Tibial artery (tissue), 4 donors: ENCODE measurements around the gene WASF3.

ENCODE experiments used
- DNase-seq, 2 donors: peaks; one replicate each; pipeline ENCODE4 v3.0.0-alpha.2; 2019
- H3K27ac ChIP-seq, 2 donors: fragments of 200-600 bp; sonication (generic) in 1 of 2; 1 replicate in 1 of 2; 2 replicates in 1 of 2; pipeline ENCODE4 v1.5.1; 2018 to 2019; ENCODE audit warnings: mild to moderate bottlenecking in 1 of 2
- H3K27me3 ChIP-seq, 2 donors: fragments of 200-600 bp; sonication (generic) in 1 of 2; one replicate each; pipeline versions ENCODE4 v1.5.1 to v1.6.0; 2016 to 2019
- H3K36me3 ChIP-seq, 3 donors: fragments of 200-600 bp; sonication (generic) in 2 of 3; one replicate each; pipeline ENCODE4 v1.5.1; 2016 to 2019; ENCODE audit warnings: mild to moderate bottlenecking in 2 of 3
- H3K4me1 ChIP-seq, 4 donors: fragments of 200-600 bp; sonication (generic) in 2 of 4; 1 replicate in 3 of 4; 2 replicates in 1 of 4; pipeline ENCODE4 v1.5.1; 2016 to 2019
- H3K4me3 ChIP-seq, 2 donors: fragments of 200-600 bp; sonication (generic) in 1 of 2; 1 replicate in 1 of 2; 2 replicates in 1 of 2; pipeline ENCODE4 v1.5.1; 2018 to 2019; ENCODE audit warnings: mild to moderate bottlenecking in 2 of 2
- H3K9me3 ChIP-seq, 3 donors: fragments of 200-600 bp; sonication (generic) in 1 of 3; one replicate each; pipeline ENCODE4 v1.5.1; 2016 to 2019
- CTCF ChIP-seq, 2 experiments: fragments of 200-600 bp in 1 of 2; fragments of 450-650 bp in 1 of 2; IDR thresholded peaks; one replicate each; pipeline ENCODE4 v1.5.1; 2017 to 2019; ENCODE audit warnings: antibody characterized with exemption in 2 of 2, mild to moderate bottlenecking in 1 of 2, moderate library complexity in 1 of 2
- intact Hi-C: fragments of 100-400 bp; cut with DNase I; formaldehyde crosslinking; loops from one replicate; pipeline ENCODE4 v1.15.0; 2023; ENCODE audit warnings: low total_unique reads

The WASF3 gene

GRCh38 chr13:26538363-26539317, 18.8 kb upstream of the WASF3 start:
- Histone ChIP-seq H3K27ac (no peak overlapping the region), H3K27me3 (peaks cover 0 to 22% of the 10 kb centered on the region in 2 donors), H3K36me3 (no peaks in the 10 kb centered on the region), H3K9me3 (no peaks in the 10 kb centered on the region), H3K4me1 (peaks cover 0 to 9% (median 0%) of the 10 kb centered on the region in 4 donors), H3K4me3 (no peak overlapping the region)
- DNase-seq = peak in 1 of 2 donors; percentile 55
- intact Hi-C loops = no loop called here
- TF ChIP-seq CTCF (IDR thresholded peaks at IDR 0.05) = no peak

- TF ChIP-seq CTCF (IDR thresholded peaks at IDR 0.05) = no peak
- Histone ChIP-seq H3K4me3 (no peak overlapping the region), H3K9me3 (no peaks in the 10 kb centered on the region), H3K4me1 (peaks cover 0 to 9% (median 0%) of the 10 kb centered on the region in 4 donors), H3K27me3 (peaks cover 0 to 22% of the 10 kb centered on the region in 2 donors), H3K36me3 (no peaks in the 10 kb centered on the region), H3K27ac (no peak overlapping the region)
- peak in 1 of 2 donors; percentile 36 for DNase-seq
- intact Hi-C loops = no loop called here
Observed at GRCh38 chr13:26539738-26540292, 17.7 kb upstream of the WASF3 start.

DNA sequence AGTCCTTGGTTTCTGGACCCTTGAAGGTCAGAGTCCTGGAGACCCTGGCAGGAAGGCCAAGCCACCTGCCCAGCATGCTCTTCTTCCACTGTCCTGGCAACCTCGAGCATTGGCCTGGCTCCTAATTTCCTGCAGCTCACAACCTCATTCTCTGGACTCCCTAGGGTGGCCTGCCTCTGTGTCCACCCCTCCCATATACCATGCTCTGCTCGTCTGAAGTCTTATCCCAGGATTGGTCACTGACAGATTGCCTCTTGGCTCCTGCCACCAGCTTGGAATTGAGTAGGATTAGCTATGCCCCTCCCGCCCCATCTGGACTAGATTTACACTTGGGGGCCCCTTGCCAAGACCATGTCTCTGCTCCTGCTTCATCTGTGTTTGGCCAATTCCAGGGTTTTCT, 17.1 kb upstream of the WASF3 start:
- peaks cover 0 to 22% of the 10 kb centered on the region in 2 donors for H3K27me3 ChIP-seq
- no peaks in the 10 kb centered on the region for H3K36me3 ChIP-seq
- no peak for DNase-seq
- intact Hi-C loops = no loop called here
- H3K4me1 ChIP-seq = peaks cover 0 to 9% (median 0%) of the 10 kb centered on the region in 4 donors
- TF ChIP-seq CTCF (IDR thresholded peaks at IDR 0.05) = no peak
- H3K9me3 ChIP-seq = no peaks in the 10 kb centered on the region
- no peak overlapping the region for H3K27ac ChIP-seq
- H3K4me3 ChIP-seq = no peak overlapping the region

DNA sequence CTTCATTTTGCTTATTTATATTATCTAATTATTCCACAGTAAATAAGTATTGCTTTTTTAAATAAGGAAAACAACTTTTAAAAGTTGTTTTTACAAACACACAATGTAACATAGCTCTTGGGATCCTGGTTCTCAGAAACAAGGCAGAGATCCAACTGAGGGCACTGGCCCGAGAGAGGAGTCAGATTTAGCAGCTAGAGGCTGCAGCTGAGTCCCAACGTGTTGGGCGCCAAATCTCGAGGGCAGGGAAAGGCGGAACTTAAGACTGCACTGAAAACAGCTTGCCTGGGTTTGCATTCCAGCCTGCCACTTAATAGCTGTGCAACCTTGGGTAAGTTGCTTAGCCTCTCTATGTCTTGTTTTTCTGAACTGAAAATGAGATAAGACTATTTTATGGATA, 16.4 kb upstream of the WASF3 start:
- TF ChIP-seq CTCF (IDR thresholded peaks at IDR 0.05) = no peak
- intact Hi-C loops = no loop called here

DNA sequence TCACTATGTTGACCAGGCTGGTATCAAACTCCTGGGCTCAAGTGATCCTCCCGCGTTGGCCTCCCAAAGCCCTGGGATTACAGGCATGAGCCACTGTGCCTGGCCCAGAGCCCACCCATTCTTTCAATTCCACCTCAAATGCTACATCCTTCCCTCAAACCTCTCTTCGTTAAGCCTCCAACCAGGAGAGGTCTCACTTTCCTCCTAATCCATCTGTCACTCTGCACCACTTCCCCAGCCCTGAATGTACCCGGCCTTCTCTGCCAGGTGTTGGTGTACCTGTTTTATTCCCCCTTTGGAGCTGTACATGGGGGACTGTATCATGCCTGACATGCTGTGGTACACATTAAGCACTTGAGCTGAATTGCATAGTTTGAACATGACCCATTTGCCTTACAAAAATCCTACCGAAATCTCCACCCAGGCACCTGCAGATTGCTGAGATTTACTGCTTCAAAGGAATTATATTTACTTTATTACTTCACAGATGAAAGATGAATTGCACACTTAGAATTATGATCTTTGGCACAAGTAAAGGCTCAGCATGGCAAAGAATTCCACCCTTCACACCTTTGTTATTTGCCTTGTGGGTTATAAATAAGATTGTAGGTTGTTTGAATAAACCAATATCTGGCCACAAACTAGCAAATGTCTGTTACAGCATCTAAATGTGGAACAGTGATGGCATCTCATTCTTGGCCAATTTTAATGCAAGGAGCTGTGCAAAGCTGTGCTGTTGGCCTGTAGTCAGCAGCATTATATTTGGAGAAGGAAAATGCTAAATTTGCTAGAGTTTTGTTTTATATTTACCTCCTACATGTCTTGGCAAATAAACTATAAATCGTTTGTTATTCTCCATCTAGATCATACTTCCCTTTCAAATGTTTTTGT, 15.6 kb upstream of the WASF3 start:
- Histone ChIP-seq H3K27me3 (peaks cover 0 to 30% of the 10 kb centered on the region in 2 donors), H3K4me3 (no peak overlapping the region), H3K9me3 (no peaks in the 10 kb centered on the region), H3K36me3 (no peaks in the 10 kb centered on the region), H3K27ac (no peak overlapping the region), H3K4me1 (peaks cover 0 to 9% (median 0%) of the 10 kb centered on the region in 4 donors)
- TF ChIP-seq CTCF (IDR thresholded peaks at IDR 0.05) = no peak
- intact Hi-C loops = no loop called here
- DNase-seq = no peak

More for the DNA sequence above, 16.4 kb upstream of the WASF3 start:
- Histone ChIP-seq H3K4me1 (peaks cover 0 to 9% (median 0%) of the 10 kb centered on the region in 4 donors), H3K9me3 (no peaks in the 10 kb centered on the region), H3K27me3 (peaks cover 0 to 23% of the 10 kb centered on the region in 2 donors), H3K4me3 (no peak overlapping the region), H3K36me3 (no peaks in the 10 kb centered on the region), H3K27ac (no peak overlapping the region)
- no peak for DNase-seq
